BJ (cell line): Measurements from ENCODE around the gene TECRL. TPM values are rescaled to one million over a fixed set of nuclear protein-coding genes. Genes with fewer than 3 reads are reported as not detected.

Source experiments
- CTCF ChIA-PET: fragments of 350-600 bp; formaldehyde crosslinking; extraction: SDS; loops from one replicate; lab custom pipeline; 2021; ENCODE audit warnings: antibody characterized with exemption, inconsistent platforms; lab: Yijun Ruan, JAX
- POLR2A ChIA-PET: fragments of 300-600 bp; sonication (Branson Sonifier 250); formaldehyde crosslinking; extraction: SDS; loops from one replicate; lab custom pipeline; 2021; ENCODE audit warnings: antibody characterized with exemption; lab: Charles Lee
- DNase-seq: peaks from one replicate; pipeline ENCODE4 v3.0.0-alpha.2; 2011; ENCODE audit warnings: low read depth
- H3K27me3 ChIP-seq: 2 replicates; pipeline ENCODE4 v1.6.0; 2011; ENCODE audit warnings: low read length; ENCODE audit not compliant: control insufficient read depth, insufficient read depth
- H3K36me3 ChIP-seq: 2 replicates; pipeline ENCODE4 v1.5.1; 2011; ENCODE audit warnings: low read length; ENCODE audit not compliant: control insufficient read depth, insufficient read depth
- H3K4me3 ChIP-seq: 2 replicates; pipeline ENCODE4 v1.5.1; 2011; ENCODE audit warnings: low read depth, mild to moderate bottlenecking, control low read depth, low read length
- polyA plus RNA-seq: library from polyadenylated mRNA; depleted of rRNA; stranded (reverse); fragments of >200 nt; gene quantifications from 2 replicates; pipeline ENCODE4 v1.2.3, GENCODE V29; 2011
- TF ChIP-seq, protein P1 (sequence below): IDR thresholded peaks from 2 replicates; pipeline ENCODE4 v1.5.1; 2011; ENCODE audit warnings: low read depth, mild to moderate bottlenecking, control low read depth, inconsistent platforms, low read length, moderate library complexity; ENCODE audit not compliant: insufficient read depth

Gene TECRL
- polyA plus RNA-seq, 1 experiment = not detected

DNA sequence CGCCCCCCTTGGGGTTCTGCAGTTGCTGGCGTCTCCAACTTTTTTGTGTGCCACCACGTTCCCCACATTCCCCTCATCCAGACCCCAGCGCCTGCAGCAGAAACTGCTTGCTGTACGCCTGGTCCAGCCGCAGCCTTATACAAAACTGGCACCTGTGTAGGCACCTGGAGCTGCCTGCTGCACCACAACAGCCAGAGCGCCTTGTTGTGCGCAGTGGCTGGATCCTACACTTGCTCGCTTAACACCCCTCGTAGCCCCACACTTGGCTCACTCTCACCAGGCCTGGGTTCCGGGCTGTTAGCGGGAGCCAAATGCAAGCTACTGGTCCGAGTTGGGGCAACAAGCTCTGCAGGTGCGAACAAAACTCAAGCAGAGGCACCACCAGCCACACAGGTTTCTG is 136.8 kb downstream of the TECRL start:
- DNase-seq = no peak
- CTCF ChIA-PET = no interaction called here
- no peaks in the 10 kb centered on the region for H3K36me3 ChIP-seq
- TF ChIP-seq, protein P1, sequence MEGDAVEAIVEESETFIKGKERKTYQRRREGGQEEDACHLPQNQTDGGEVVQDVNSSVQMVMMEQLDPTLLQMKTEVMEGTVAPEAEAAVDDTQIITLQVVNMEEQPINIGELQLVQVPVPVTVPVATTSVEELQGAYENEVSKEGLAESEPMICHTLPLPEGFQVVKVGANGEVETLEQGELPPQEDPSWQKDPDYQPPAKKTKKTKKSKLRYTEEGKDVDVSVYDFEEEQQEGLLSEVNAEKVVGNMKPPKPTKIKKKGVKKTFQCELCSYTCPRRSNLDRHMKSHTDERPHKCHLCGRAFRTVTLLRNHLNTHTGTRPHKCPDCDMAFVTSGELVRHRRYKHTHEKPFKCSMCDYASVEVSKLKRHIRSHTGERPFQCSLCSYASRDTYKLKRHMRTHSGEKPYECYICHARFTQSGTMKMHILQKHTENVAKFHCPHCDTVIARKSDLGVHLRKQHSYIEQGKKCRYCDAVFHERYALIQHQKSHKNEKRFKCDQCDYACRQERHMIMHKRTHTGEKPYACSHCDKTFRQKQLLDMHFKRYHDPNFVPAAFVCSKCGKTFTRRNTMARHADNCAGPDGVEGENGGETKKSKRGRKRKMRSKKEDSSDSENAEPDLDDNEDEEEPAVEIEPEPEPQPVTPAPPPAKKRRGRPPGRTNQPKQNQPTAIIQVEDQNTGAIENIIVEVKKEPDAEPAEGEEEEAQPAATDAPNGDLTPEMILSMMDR = no peak
- no peak overlapping the region for H3K4me3 ChIP-seq
- no peaks in the 10 kb centered on the region for H3K27me3 ChIP-seq
- POLR2A ChIA-PET = no interaction called here

DNA sequence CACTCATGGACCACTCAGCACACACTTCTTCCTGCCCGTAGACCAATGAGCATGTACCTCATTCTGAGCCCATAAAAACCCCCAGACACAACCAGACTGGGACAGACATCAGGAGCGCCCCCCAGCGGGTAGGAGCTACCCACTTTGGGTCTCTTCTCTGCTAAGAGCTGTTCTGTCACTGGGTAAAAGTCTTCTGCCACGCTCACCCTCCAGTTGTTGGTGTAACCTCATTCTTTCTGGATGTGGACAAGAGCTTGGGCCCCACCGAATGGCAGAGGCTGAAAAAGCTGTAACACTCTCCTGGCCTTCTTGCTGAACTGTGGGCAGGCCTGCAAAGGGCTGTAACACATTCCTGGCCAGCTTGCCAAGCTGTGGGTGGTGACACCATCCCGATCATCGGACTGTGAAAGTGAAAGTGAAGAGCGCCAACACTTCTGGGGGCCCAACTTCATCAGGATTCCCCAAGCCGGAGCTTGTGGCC is 137.6 kb downstream of the TECRL start:
- CTCF ChIA-PET = interaction anchor here (0.6 kb wide), 1 partner anchor 1687 kb away, joined by 3 read pairs; no protein-coding TSS in a partner anchor
- H3K4me3 ChIP-seq = no peak overlapping the region
- DNase-seq = no peak

DNA sequence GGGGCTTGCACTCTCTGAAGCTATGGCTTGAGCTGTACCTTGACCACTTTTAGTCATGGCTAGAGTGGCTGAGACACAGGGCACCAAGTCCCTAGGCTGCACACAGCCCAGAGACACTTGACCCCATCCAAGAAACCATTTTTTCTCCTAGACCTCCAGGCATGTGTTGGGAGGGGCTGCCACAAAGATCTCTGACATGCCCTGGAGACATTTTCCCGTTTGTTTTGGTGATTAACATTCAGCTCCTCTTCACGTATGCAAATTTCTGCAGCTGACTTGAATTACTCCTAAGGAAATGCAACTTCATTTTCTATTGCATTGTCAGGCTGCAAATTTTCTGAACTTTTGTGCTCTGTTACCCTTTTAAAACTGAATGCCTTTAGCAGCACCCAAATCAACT is 142.6 kb downstream of the TECRL start:
- H3K36me3 ChIP-seq = no peaks in the 10 kb centered on the region
- ChIA-PET CTCF (no interaction called here), POLR2A (no interaction called here)
- no peaks in the 10 kb centered on the region for H3K27me3 ChIP-seq
- TF ChIP-seq, protein P1 = no peak
- H3K4me3 ChIP-seq = no peak overlapping the region
- no peak for DNase-seq

More for the DNA sequence above, 137.6 kb downstream of the TECRL start:
- Histone ChIP-seq H3K36me3 (no peaks in the 10 kb centered on the region), H3K27me3 (no peaks in the 10 kb centered on the region)
- TF ChIP-seq, protein P1 = no peak
- POLR2A ChIA-PET = no interaction called here

DNA sequence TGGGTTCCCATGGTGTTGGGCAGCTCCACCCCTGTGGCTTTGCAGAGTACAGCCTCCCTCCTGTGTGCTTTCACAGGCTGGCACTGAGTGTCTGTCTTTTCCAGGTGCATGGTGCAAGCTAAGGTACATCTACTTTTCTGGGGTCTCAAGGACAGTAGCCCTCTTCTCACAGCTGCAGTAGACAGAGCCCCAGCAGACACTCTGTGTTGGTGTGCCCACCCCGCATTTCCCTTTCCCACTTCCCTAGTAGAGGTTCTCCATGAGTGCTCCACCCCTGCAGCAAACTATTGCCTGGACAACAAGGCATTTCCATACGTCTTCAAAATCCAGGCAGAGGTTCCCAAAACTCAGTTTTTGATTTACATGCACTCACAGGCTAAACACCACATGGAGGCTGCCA is 143.0 kb downstream of the TECRL start:
- DNase-seq = no peak
- Histone ChIP-seq H3K4me3 (no peak overlapping the region), H3K27me3 (no peaks in the 10 kb centered on the region), H3K36me3 (no peaks in the 10 kb centered on the region)
- TF ChIP-seq, protein P1 = no peak
- POLR2A ChIA-PET = no interaction called here
- CTCF ChIA-PET = no interaction called here

DNA sequence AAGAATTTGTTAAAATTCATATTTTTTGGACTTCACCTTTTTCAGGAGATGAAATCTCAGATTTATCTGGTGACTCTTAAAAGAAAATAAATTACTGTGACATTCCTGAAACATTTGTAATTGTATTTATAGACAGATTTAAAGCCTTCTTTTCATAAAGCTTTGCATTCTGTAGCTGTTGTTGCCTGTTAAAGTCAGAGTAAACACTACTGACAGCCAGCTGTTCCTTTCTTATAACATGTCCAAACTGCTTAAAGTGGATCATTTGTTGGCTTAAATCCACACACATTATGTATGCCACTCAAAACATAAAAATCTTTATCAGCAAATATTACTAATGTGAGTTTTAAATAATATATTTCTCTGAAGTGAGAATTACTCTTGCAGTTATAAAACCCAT is 157.5 kb downstream of the TECRL start:
- Histone ChIP-seq H3K27me3 (no peaks in the 10 kb centered on the region), H3K4me3 (no peak overlapping the region), H3K36me3 (no peaks in the 10 kb centered on the region)
- TF ChIP-seq, protein P1 = no peak
- POLR2A ChIA-PET = no interaction called here
- DNase-seq = no peak
- CTCF ChIA-PET = no interaction called here
